HL-60 (cell line): ENCODE data around the gene DES.

Experiments used
- CTCF ChIP-seq: IDR thresholded peaks from one replicate; pipeline ENCODE4 v1.5.1; 2011; ENCODE audit warnings: low read length, control low read depth, inconsistent platforms; ENCODE audit not compliant: insufficient read depth
- GABPA ChIP-seq: IDR thresholded peaks from 2 replicates; pipeline ENCODE4 v1.6.1; 2012; ENCODE audit warnings: low read depth
- POLR2AphosphoS5 ChIP-seq: IDR thresholded peaks from 2 replicates; pipeline ENCODE4 v1.6.1; 2012; ENCODE audit warnings: low read depth
- REST ChIP-seq: IDR thresholded peaks from 2 replicates; pipeline ENCODE4 v1.6.1; 2012; ENCODE audit warnings: low read depth; ENCODE audit not compliant: insufficient replicate concordance
- SPI1 ChIP-seq: IDR thresholded peaks from 2 replicates; pipeline ENCODE4 v1.6.1; 2012; ENCODE audit warnings: low read depth, mild to moderate bottlenecking, borderline replicate concordance

- TF ChIP-seq CTCF = no peak
- no peak for TF ChIP-seq SPI1
- TF ChIP-seq GABPA = no peak
- TF ChIP-seq REST = no peak
- no peak for TF ChIP-seq POLR2AphosphoS5
Observed at GRCh38 chr2:219388121-219388906, 29.9 kb upstream of the DES start.
